ENCODE measurements around the gene CCDC148.

GRCh38 chr2:158456309-158457066, at the start of gene CCDC148, which contains the start of gene PKP4:
- no peak for TF ChIP-seq CTCF (IDR thresholded peaks at IDR 0.05; ENCODE audit: low read depth, low read length)
- TF ChIP-seq EZH2phosphoT487 (IDR thresholded peaks at IDR 0.05; ENCODE audit: low read depth), result no peak
